K562 (cell line): ENCODE results near the gene TSPAN1. TPM values are rescaled to one million over a fixed set of nuclear protein-coding genes. Genes with fewer than 3 reads are reported as not detected.

Source experiments
- ATAC-seq: fragments of 200-7000 bp; cut with Tn5 transposase; 3 replicates; pipeline ENCODE4 v1.9.1; 2020; ENCODE audit warnings: moderate library complexity
- BruUV-seq: library from RNA; stranded (reverse); fragments of 400-500 nt; replicated peaks from 2 replicates; lab custom pipeline; 2021; lab: Mats Ljungman, UMichigan
- CTCF ChIA-PET: fragments of 300-600 bp; formaldehyde crosslinking; extraction: SDS; loops from one replicate; lab custom pipeline; 2021; ENCODE audit warnings: low intra/inter-chr PET ratio; lab: Yijun Ruan, JAX
- POLR2A ChIA-PET: fragments of 300-600, 350-650 bp; sonication (Branson Sonifier 250); formaldehyde crosslinking; extraction: SDS; loops from one replicate; lab custom pipeline; 2021; ENCODE audit warnings: antibody characterized with exemption, inconsistent platforms; lab: Yijun Ruan, JAX
- DNase-seq, 4 experiments: peaks; one replicate each; pipeline versions ENCODE4 v3.0.0 to v3.0.0-alpha.2; 2011 to 2018; ENCODE audit warnings: low spot score in 3 of 4, mixed read lengths in 3 of 4; ENCODE audit errors: extremely low read depth in 1 of 4
- FAIRE-seq: peaks from 2 replicates; lab custom pipeline; 2011; peaks lifted over from hg19 to GRCh38; lab: Jason Lieb, UNC
- H2AFZ ChIP-seq: 2 replicates; pipeline ENCODE4 v1.6.0; 2011; ENCODE audit warnings: low read depth, low read length, control low read depth, inconsistent platforms
- H3K27ac ChIP-seq: fragments of 200-600 bp; 3 replicates; pipeline ENCODE4 v1.8.0; 2011; ENCODE audit warnings: low read depth, mild to moderate bottlenecking, control low read depth, inconsistent platforms, low read length, moderate library complexity, mixed read lengths; ENCODE audit errors: extremely low read depth
- H3K27me3 ChIP-seq, 2 experiments: fragments of 300-600 bp in 1 of 2; 2 replicates in 1 of 2; 3 replicates in 1 of 2; pipeline versions ENCODE4 v1.6.0 to v1.8.0; 2011; ENCODE audit warnings: inconsistent platforms in 2 of 2, low read length in 2 of 2, mild to moderate bottlenecking in 1 of 2, mixed read lengths in 1 of 2, moderate library complexity in 1 of 2; ENCODE audit not compliant: control insufficient read depth in 2 of 2, insufficient read depth in 2 of 2
- H3K36me3 ChIP-seq: fragments of 300-600 bp; 3 replicates; pipeline ENCODE4 v1.8.0; 2011; ENCODE audit warnings: mild to moderate bottlenecking, low read length, inconsistent platforms; ENCODE audit not compliant: control insufficient read depth, insufficient read depth
- H3K4me1 ChIP-seq, 2 experiments: fragments of 200-600 bp in 1 of 2; replicated peaks in 1 of 2; 2 replicates in 1 of 2; 3 replicates in 1 of 2; pipeline versions ENCODE4 v1.5.1 to v1.8.0; 2011; ENCODE audit warnings: inconsistent platforms in 2 of 2, low read length in 2 of 2, mild to moderate bottlenecking in 1 of 2, mixed read lengths in 1 of 2, moderate library complexity in 1 of 2; ENCODE audit not compliant: control insufficient read depth in 2 of 2, insufficient read depth in 2 of 2
- H3K4me2 ChIP-seq: 2 replicates; pipeline ENCODE4 v1.6.1; 2011; ENCODE audit warnings: low read length, control low read depth, inconsistent platforms, mixed read lengths; ENCODE audit not compliant: insufficient read depth
- H3K4me3 ChIP-seq: fragments of 200-600 bp; sonication (generic), shearing (Covaris generic); 2 replicates; pipeline ENCODE4 v1.5.1; 2016; ENCODE audit warnings: control low read depth, inconsistent platforms
- H3K79me2 ChIP-seq: fragments of 200-600 bp; 3 replicates; pipeline ENCODE4 v1.8.0; 2011; ENCODE audit warnings: low read length, inconsistent platforms; ENCODE audit not compliant: control insufficient read depth, insufficient read depth
- H3K9ac ChIP-seq, 2 experiments: 2 replicates each; pipeline versions ENCODE4 v1.6.0 to v1.6.1; 2011; ENCODE audit warnings: low read depth in 2 of 2, low read length in 2 of 2, control low read depth in 1 of 2, inconsistent platforms in 1 of 2, mild to moderate bottlenecking in 1 of 2, mixed read lengths in 1 of 2; ENCODE audit not compliant: insufficient read depth in 1 of 2
- H3K9me1 ChIP-seq: one replicate; pipeline ENCODE4 v1.6.0; 2011; ENCODE audit warnings: inconsistent platforms, mild to moderate bottlenecking, low read length, moderate library complexity; ENCODE audit not compliant: control insufficient read depth, insufficient read depth
- H3K9me3 ChIP-seq: replicated peaks from 2 replicates; pipeline ENCODE4 v1.5.1; 2011; ENCODE audit warnings: low read depth, low read length, inconsistent platforms; ENCODE audit not compliant: control insufficient read depth, insufficient read depth
- H4K20me1 ChIP-seq: replicated peaks from 2 replicates; pipeline ENCODE4 v1.6.1; 2011; ENCODE audit warnings: low read length, inconsistent platforms, mixed read lengths; ENCODE audit not compliant: control insufficient read depth, insufficient read depth
- ERF ChIP-seq: fragments of 450-650 bp; formaldehyde crosslinking; IDR thresholded peaks from 2 replicates; pipeline ENCODE4 v1.4.0; 2020; ENCODE audit warnings: mild to moderate bottlenecking, mixed read lengths
- GTF2E2 ChIP-seq: fragments of 200-800 bp; sonication (Bioruptor generic); IDR thresholded peaks from 2 replicates; pipeline ENCODE4 v1.6.1; 2016; ENCODE audit warnings: missing genetic modification characterization, missing compliant biosample characterization
- GTF2F1 ChIP-seq: IDR thresholded peaks from 2 replicates; pipeline ENCODE4 v1.6.1; 2011; ENCODE audit warnings: low read depth, low read length, improper control_type of control experiment
- KDM4B ChIP-seq, 2 experiments: fragments of 450-650 bp in 1 of 2; sonication (generic) in 1 of 2; IDR thresholded peaks; 2 replicates each; pipeline ENCODE4 v1.6.1; 2016 to 2017; ENCODE audit warnings: borderline replicate concordance in 2 of 2, antibody characterized with exemption in 1 of 2, low read depth in 1 of 2, mild to moderate bottlenecking in 1 of 2
- LARP7 ChIP-seq: fragments of 450-650 bp; IDR thresholded peaks from 2 replicates; pipeline ENCODE4 v1.6.1; 2016
- MAFF ChIP-seq: IDR thresholded peaks from 2 replicates; pipeline ENCODE4 v1.6.1; 2012; ENCODE audit warnings: low read length, improper control_type of control experiment
- MAFG ChIP-seq: fragments of 450-650 bp; conservative IDR thresholded peaks from 2 replicates; pipeline ENCODE4 v1.6.1; 2016; ENCODE audit warnings: missing genetic modification characterization, missing compliant biosample characterization
- MEF2D ChIP-seq: conservative IDR thresholded peaks from 2 replicates; pipeline ENCODE4 v1.6.1; 2016; ENCODE audit warnings: low read depth, missing genetic modification characterization, missing compliant biosample characterization
- NR2F6 ChIP-seq: fragments of 450-650 bp; formaldehyde crosslinking; IDR thresholded peaks from 2 replicates; pipeline ENCODE4 v1.4.0; 2020; ENCODE audit warnings: mild to moderate bottlenecking
- PATZ1 ChIP-seq: fragments of 250-450 bp; sonication (Bioruptor Pico); IDR thresholded peaks from 2 replicates; pipeline ENCODE4 v1.5.0; 2020; ENCODE audit warnings: mild to moderate bottlenecking, borderline replicate concordance
- STAT5B ChIP-seq: fragments of 250-450 bp; sonication (Bioruptor Pico); IDR thresholded peaks from 2 replicates; pipeline ENCODE4 v1.8.0; 2021; ENCODE audit warnings: mild to moderate bottlenecking, inconsistent platforms
- ZBTB43 ChIP-seq: sonication (generic); formaldehyde crosslinking; IDR thresholded peaks from 2 replicates; pipeline ENCODE4 v1.8.0; 2023; ENCODE audit warnings: mild to moderate bottlenecking, missing genetic modification reagents
- ZC3H4 ChIP-seq: sonication (generic); formaldehyde crosslinking; IDR thresholded peaks from 2 replicates; pipeline ENCODE4 v1.9.0; 2021; ENCODE audit warnings: missing genetic modification reagents, borderline replicate concordance
- WGBS: fragments of 100-300 bp; shearing (Covaris generic); methylation state at CpG from one replicate; pipeline ENCODE4 v1.1.6; 2016; ENCODE audit warnings: low coverage, mixed read lengths; ENCODE audit not compliant: insufficient coverage; ENCODE audit errors: missing lambda C conversion rate; 5-methylcytosine and 5-hydroxymethylcytosine counted together
- in situ Hi-C: fragments of 300-500 bp; cut with MboI; formaldehyde crosslinking; loops from 4 replicates; pipeline ENCODE4 v1.15.0; 2018; ENCODE audit warnings: inconsistent platforms, mixed read lengths
- intact Hi-C: fragments of 100-400 bp; cut with micrococcal nuclease; formaldehyde crosslinking; loops from 2 replicates; pipeline ENCODE4 v1.14.2; 2022
- polyA plus RNA-seq, 8 experiments: library from polyadenylated mRNA; depleted of rRNA in 4 of 8; stranded (reverse) in 5 of 8; unstranded in 3 of 8; fragments of >200 nt; fragmentation: Nextera tagmentation in 2 of 8; fragmentation: Illumina TruSeq in 1 of 8; extraction: Ambion mirVana in 2 of 8; extraction: Trizol in 1 of 8; gene quantifications; 2 replicates each; pipeline versions ENCODE4 v1.2.1 to v1.2.3, GENCODE V29; 2011 to 2014; ENCODE audit warnings: inconsistent platforms in 1 of 8, missing spikeins in 1 of 8
- total RNA-seq, 7 experiments: library from RNA; depleted of rRNA in 6 of 7; stranded (reverse); fragments of >200 nt in 6 of 7; fragmentation: Illumina TruSeq in 2 of 7; extraction: Trizol in 2 of 7; gene quantifications; 2 replicates each; pipeline versions ENCODE4 v1.2.1 to v1.2.3, GENCODE V29; 2011 to 2021; ENCODE audit warnings: low replicate concordance in 1 of 7
- TF ChIP-seq, protein P1 (sequence below): fragments of 450-650 bp; IDR thresholded peaks from 2 replicates; pipeline ENCODE4 v1.6.1; 2017; ENCODE audit warnings: antibody characterized with exemption
- TF ChIP-seq, protein P2 (sequence below): fragments of 250-450 bp; sonication (Bioruptor Pico); IDR thresholded peaks from 2 replicates; pipeline ENCODE4 v1.8.0; 2021; ENCODE audit warnings: mild to moderate bottlenecking, moderate library complexity

Gene TSPAN1
- total and polyA plus RNA-seq, 9 of the 15 experiments (the other 6 are each of a cell fraction or from before 2014, with no cell fraction given): 0.58 TPM; not detected in 8

DNA sequence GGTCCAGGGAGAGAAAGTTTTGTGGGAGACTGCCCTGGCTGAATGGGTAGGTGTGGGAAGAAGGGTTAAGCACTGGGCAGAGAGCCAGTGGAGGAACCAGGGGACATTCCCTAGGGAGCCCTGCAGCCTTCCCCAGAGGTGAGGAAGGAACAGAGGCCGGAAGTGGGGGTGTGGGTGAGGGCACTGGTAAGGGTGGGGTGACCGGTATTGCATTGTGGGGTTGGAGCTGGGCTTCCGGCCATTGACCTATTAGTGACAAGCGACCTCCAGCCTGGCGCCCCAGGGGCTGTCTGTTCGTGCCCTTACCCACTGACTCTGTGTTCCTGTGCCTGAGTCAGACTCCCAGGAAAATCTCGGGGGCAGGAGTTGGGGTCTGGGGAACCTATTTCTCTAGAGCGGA, 3.5 kb upstream of the TSPAN1 start (continued):
- no peak for TF ChIP-seq GTF2F1

DNA sequence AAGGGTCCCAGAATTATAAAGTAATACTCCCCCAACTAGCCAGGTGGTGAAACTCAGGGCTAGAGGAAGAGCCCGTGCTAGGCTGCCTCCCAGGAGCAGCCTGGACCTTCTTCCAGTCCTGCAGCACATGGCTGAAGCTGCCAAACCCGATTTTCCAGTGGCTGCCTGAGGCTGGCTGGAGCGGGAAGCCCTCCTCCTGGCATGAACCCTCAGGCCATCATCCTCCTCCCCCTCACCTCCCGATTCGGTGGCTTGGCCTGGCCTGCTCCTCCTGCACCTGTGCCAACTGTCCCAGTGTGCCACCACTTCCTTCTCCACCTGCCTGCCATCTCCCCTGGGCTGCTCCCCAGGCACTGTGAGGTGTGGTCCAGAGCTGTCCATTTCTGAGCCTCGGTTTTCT, 3.0 kb upstream of the TSPAN1 start:
- 22% methylated on average over 6 of the region's 6 CpGs for WGBS
- peaks cover 26 to 41% of the 10 kb centered on the region in 2 experiments for H3K4me1 ChIP-seq
- H3K9ac ChIP-seq: peak overlapping the region in 1 of 2 experiments; percentile 38; a peak in 2 of 4 replicates
- POLR2A ChIA-PET: interaction anchor here (0.6 to 2.2 kb wide), 6 partner anchors 8 to 524 kb away, joined by 3 to 12 read pairs (median 4); partner anchors contain the start of gene POMGNT1
- BruUV-seq: no TSS peak
- H3K9me1 ChIP-seq: no peaks in the 10 kb centered on the region
- in situ Hi-C loops: no loop called here
- H3K4me2 ChIP-seq: no peak overlapping the region
- no peak for FAIRE-seq
- H4K20me1 ChIP-seq: no peaks in the 10 kb centered on the region
- H3K27ac ChIP-seq: no peak overlapping the region
- ATAC-seq: no peak
- no peak overlapping the region for H2AFZ ChIP-seq
- H3K27me3 ChIP-seq: 0 out of 5 replicates have a peak, but pooled peaks cover 0 to 6% of the 10 kb centered on the region in 2 experiments
- H3K79me2 ChIP-seq: no peaks in the 10 kb centered on the region
- no peaks in the 10 kb centered on the region for H3K9me3 ChIP-seq
- CTCF ChIA-PET: interaction anchor here (2.3 kb wide), 1 partner anchor 135 kb away, joined by 5 read pairs; no protein-coding TSS in a partner anchor
- H3K36me3 ChIP-seq: no peaks in the 10 kb centered on the region
- intact Hi-C loops: loop anchor here (10.0 kb wide), 1 partner anchor 287 kb away; no protein-coding TSS in a partner anchor
- H3K4me3 ChIP-seq: no peak overlapping the region
- DNase-seq: no peak
- TF ChIP-seq, protein P1, sequence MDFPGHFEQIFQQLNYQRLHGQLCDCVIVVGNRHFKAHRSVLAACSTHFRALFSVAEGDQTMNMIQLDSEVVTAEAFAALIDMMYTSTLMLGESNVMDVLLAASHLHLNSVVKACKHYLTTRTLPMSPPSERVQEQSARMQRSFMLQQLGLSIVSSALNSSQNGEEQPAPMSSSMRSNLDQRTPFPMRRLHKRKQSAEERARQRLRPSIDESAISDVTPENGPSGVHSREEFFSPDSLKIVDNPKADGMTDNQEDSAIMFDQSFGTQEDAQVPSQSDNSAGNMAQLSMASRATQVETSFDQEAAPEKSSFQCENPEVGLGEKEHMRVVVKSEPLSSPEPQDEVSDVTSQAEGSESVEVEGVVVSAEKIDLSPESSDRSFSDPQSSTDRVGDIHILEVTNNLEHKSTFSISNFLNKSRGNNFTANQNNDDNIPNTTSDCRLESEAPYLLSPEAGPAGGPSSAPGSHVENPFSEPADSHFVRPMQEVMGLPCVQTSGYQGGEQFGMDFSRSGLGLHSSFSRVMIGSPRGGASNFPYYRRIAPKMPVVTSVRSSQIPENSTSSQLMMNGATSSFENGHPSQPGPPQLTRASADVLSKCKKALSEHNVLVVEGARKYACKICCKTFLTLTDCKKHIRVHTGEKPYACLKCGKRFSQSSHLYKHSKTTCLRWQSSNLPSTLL: no peak
- no peak for TF ChIP-seq MEF2D (tag)
- TF ChIP-seq STAT5B (CRISPR knock-in tag): no peak
- TF ChIP-seq GTF2E2 (tag): no peak
- TF ChIP-seq, protein P2, sequence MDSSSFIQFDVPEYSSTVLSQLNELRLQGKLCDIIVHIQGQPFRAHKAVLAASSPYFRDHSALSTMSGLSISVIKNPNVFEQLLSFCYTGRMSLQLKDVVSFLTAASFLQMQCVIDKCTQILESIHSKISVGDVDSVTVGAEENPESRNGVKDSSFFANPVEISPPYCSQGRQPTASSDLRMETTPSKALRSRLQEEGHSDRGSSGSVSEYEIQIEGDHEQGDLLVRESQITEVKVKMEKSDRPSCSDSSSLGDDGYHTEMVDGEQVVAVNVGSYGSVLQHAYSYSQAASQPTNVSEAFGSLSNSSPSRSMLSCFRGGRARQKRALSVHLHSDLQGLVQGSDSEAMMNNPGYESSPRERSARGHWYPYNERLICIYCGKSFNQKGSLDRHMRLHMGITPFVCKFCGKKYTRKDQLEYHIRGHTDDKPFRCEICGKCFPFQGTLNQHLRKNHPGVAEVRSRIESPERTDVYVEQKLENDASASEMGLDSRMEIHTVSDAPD (CRISPR knock-in tag): no peak
- TF ChIP-seq MAFF: no peak
- TF ChIP-seq GTF2F1: no peak
- TF ChIP-seq NR2F6 (CRISPR knock-in tag): no peak
- TF ChIP-seq ERF: no peak
- TF ChIP-seq ZBTB43 (CRISPR knock-in tag): no peak
- no peak for TF ChIP-seq PATZ1 (CRISPR knock-in tag)
- no peak for TF ChIP-seq ZC3H4
- TF ChIP-seq MAFG: no peak
- TF ChIP-seq KDM4B (IDR thresholded peaks at IDR 0.05; ENCODE audit: borderline replicate concordance in 2 of 2, low read depth in 1 of 2): no peak
- TF ChIP-seq LARP7: no peak
